ENCODE data around the gene LDLRAD3. TPM values are rescaled to one million over a fixed set of nuclear protein-coding genes. Genes with fewer than 3 reads are reported as not detected.

The LDLRAD3 gene
- total RNA-seq, 1 donor from 2014 or later, result 7.7 TPM

DNA sequence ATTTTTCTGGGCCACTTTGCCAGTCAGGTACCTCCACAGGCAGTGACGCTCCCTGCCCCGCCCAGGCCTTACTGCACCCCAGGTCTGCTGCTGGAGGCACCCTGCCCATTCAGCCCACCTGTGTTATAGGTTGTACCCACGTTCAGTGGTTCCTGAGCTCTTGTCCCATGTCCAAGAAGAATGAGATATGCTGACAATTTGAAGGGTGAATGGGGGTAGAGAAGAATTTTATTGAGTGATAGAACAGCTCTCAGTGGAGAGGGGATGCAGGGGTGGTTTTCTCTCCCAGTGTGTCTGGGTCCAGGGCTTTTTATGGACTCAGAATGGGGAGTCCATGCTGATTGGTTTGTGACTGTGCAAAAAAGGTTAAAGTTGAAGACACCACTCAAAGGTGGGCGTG lies 149.7 kb downstream of the LDLRAD3 start:
- no peak for DNase-seq
- intact Hi-C loops (cut with DNase I), result no loop called here
- Histone ChIP-seq H3K27ac (no peak overlapping the region), H3K36me3 (no peaks in the 10 kb centered on the region), H3K9me3 (no peaks in the 10 kb centered on the region), H3K4me1 (peaks cover 6% of the 10 kb centered on the region), H3K27me3 (ENCODE audit: low read depth) (no peaks in the 10 kb centered on the region), H3K4me3 (no peak overlapping the region)
- no peak for ATAC-seq
- TF ChIP-seq, protein P1, sequence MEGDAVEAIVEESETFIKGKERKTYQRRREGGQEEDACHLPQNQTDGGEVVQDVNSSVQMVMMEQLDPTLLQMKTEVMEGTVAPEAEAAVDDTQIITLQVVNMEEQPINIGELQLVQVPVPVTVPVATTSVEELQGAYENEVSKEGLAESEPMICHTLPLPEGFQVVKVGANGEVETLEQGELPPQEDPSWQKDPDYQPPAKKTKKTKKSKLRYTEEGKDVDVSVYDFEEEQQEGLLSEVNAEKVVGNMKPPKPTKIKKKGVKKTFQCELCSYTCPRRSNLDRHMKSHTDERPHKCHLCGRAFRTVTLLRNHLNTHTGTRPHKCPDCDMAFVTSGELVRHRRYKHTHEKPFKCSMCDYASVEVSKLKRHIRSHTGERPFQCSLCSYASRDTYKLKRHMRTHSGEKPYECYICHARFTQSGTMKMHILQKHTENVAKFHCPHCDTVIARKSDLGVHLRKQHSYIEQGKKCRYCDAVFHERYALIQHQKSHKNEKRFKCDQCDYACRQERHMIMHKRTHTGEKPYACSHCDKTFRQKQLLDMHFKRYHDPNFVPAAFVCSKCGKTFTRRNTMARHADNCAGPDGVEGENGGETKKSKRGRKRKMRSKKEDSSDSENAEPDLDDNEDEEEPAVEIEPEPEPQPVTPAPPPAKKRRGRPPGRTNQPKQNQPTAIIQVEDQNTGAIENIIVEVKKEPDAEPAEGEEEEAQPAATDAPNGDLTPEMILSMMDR (IDR thresholded peaks at IDR 0.05), result no peak

- Histone ChIP-seq H3K27me3 (ENCODE audit: low read depth) (no peaks in the 10 kb centered on the region), H3K9me3 (no peaks in the 10 kb centered on the region), H3K27ac (no peak overlapping the region), H3K36me3 (no peaks in the 10 kb centered on the region), H3K4me1 (peaks cover 6% of the 10 kb centered on the region), H3K4me3 (no peak overlapping the region)
- TF ChIP-seq, protein P1 (IDR thresholded peaks at IDR 0.05), result no peak
- DNase-seq, result no peak
- ATAC-seq, result no peak
- intact Hi-C loops (cut with DNase I), result no loop called here
These were observed 150.3 kb downstream of the LDLRAD3 start for GRCh38 chr11:36094164-36094563.

DNA sequence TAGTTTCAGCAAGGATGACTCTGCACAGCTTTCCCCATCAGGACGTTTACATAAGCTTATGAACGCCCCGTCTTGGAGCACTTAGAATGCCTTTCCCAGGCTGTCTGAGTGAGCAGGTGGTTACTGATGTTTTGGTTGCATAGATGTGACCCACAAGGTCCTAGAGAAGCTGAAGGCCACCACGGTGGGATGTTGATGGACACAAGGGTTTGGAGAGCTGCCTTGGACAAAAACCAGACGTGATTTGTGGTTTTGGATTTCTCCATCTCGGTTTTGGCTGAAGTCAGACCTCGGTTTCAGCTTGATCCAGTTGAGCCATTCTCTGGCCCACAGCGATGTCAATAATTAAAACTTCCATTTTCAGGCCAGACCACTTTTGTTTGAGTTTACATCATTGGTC lies 151.9 kb downstream of the LDLRAD3 start:
- Histone ChIP-seq H3K9me3 (no peaks in the 10 kb centered on the region), H3K36me3 (no peaks in the 10 kb centered on the region), H3K4me3 (no peak overlapping the region), H3K4me1 (peaks cover 6% of the 10 kb centered on the region), H3K27me3 (ENCODE audit: low read depth) (no peaks in the 10 kb centered on the region), H3K27ac (no peak overlapping the region)
- DNase-seq, result no peak
- intact Hi-C loops (cut with DNase I), result no loop called here
- ATAC-seq, result no peak
- TF ChIP-seq, protein P1 (IDR thresholded peaks at IDR 0.05), result no peak

- no peaks in the 10 kb centered on the region for H3K9me3 ChIP-seq
- DNase-seq (no peak), ATAC-seq (no peak)
- H3K36me3 ChIP-seq, result no peaks in the 10 kb centered on the region
- no peak overlapping the region for H3K27ac ChIP-seq
- H3K27me3 ChIP-seq (ENCODE audit: low read depth), result no peaks in the 10 kb centered on the region
- H3K4me1 ChIP-seq, result no peaks in the 10 kb centered on the region
- intact Hi-C loops (cut with DNase I), result no loop called here
- TF ChIP-seq, protein P1 (IDR thresholded peaks at IDR 0.05), result no peak
- no peak overlapping the region for H3K4me3 ChIP-seq
These were observed 153.4 kb downstream of the LDLRAD3 start for GRCh38 chr11:36097219-36097650.

DNA sequence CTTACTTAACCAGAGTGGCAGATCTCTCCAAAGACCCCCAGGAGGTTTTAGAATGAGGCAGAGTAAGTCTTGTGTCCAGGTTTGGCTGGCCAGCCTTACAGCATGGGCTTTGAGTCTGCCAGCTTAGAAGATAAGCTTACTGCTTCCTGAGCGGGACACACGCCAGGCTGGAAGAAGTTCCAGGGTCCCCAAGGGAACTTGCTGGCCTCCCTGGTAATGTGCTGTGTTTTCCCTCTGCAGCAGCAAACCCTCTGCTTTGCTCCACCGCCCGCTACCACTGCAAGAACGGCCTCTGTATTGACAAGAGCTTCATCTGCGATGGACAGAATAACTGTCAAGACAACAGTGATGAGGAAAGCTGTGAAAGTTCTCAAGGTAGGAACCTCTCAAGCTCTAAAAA lies 154.2 kb downstream of the LDLRAD3 start:
- no peaks in the 10 kb centered on the region for H3K27me3 ChIP-seq (ENCODE audit: low read depth)
- DNase-seq (no peak), ATAC-seq (no peak)
- H3K27ac ChIP-seq, result no peak overlapping the region
- intact Hi-C loops (cut with DNase I), result no loop called here
- H3K36me3 ChIP-seq, result no peaks in the 10 kb centered on the region
- H3K9me3 ChIP-seq, result no peaks in the 10 kb centered on the region
- H3K4me1 ChIP-seq, result no peaks in the 10 kb centered on the region
- TF ChIP-seq, protein P1 (IDR thresholded peaks at IDR 0.05), result no peak
- H3K4me3 ChIP-seq, result no peak overlapping the region

Data from lower lobe of right lung (tissue), 2 donors.